Kidney glomerular epithelial cell (primary cell): ENCODE data around the gene FAM53A.
"Not testable (repeated sequence)": the region's sequence is repeated elsewhere in the genome, so short reads cannot be mapped to it uniquely, and the experiment has no call there.

ENCODE experiments used
- DNase-seq: peaks from one replicate; lab custom pipeline; 2025; lab: John Stamatoyannopoulos, UW

FAM53A gene

DNA sequence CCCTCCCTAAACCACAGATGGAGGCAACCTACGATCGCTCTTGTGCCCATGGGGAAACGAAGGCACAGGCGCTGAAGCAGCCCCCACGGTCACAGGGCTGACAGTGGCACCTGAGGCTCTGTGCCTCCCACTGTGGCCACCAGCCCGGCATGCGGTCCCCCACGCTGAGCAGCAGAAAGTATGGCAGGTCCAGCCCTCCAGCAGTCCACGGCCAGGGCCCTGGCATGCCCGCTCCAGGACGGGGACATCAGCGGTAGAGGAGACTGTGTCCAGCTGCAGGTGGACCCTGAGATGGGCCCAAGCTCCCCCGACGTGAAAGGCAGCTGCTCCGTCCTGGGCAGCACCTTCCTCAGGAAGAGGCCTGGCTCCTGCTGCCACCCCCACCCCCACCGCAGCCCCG, 61.2 kb downstream of the FAM53A start:
- no peak for DNase-seq

DNA sequence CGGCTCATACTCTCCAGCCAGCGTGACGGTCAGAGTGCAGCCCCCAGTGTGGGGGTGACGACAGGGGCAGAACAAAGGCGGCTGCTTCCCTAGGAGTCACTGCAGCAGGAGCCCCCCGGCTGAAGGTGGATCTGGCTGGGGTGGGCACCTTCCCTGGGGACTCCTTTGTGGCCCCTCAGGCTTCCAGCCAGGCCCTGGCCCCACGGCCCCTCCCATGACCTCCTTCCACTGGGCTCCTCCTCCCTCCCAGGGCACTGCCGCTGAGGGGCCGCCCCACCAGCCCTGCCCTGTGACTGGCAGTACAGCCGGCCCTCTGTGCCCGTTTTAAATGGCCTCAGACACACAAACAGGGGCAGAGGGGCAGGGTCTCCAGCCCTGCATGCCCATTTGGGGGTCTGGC, 61.9 kb downstream of the FAM53A start:
- DNase-seq, result no peak

DNA sequence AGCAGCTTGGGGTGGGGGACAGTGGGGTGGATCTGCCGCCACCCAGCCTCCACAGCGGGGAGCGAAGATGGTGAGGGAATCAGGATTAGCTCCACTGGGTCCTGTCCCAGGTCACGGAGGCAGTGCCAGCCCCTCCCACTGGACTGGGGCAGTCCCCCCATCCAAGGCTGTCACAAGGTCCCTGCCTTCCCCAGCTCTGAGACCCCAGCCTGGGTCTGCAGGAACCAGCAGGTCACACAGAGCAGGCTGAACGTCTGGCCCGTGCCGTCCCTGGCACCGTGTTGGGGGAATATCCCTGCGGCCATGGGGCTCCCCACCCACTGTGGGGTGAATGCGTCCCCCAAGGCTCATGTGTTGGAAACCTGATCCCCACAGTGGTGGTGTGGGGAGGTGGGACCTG, 62.6 kb downstream of the FAM53A start:
- no peak for DNase-seq

DNA sequence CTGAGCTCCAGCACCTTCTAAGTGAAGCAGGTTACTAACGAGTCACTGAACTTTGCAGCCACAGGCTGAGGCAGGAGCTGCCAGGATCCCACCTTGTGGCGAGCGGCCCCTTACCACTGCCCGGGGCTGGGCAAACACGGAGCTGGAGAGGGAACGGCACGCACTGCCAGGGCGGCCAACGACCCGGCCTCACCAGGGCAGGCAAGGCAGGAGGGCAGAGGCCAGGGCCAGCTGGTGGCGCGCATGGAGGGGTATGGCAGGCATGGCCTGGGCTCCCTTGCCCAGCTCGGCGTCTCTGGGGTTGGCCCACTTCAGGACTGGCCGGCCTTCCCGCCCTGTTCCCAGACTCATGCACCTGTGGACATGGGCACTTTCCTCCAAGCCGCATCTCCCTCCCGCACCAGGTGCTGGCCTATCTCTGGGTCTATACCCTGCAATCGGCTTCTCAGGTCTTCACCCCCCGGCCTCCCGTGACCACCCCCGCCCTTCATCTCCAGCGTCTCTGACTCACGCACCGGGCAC, 64.9 kb downstream of the FAM53A start:
- DNase-seq, result no peak

DNA sequence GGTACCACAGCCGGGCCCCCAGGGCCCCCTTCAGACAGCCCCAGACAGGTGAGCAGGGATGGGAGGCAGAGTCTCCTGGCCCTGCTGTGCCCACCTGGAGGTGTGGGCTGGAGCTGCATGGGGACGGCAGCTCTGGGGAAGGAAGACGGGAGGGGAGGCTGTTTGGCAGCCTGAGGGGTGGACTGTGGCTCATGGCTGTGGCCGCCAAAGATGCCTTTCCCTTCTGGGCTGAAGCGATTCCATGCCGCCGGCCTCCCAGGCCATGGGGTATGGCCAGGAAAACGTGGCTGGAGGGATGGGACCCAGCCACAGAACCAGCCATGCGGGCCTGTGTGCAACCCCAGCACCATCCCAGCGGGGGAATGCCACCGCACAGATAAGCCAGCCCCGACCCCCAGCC, 65.7 kb downstream of the FAM53A start:
- DNase-seq, result no peak

DNA sequence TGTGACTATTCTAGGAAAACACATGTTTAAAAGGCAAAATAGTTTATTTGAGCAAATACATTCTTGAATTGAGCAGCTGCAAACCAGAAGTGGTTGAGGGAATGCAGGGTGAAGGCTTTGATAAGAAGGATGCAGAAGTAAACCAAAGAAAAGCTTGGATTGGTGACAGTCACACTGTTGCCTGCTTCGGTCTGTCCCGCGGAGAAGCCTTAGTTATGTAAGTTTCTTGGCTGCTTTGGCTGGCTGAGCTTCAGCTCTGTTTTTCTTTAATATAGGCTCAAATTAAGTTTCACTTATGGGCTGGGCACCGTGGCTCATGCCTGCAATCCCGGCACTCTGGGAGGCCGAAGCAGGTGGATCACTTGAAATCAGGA, 67.6 kb downstream of the FAM53A start:
- DNase-seq, result no peak

DNA sequence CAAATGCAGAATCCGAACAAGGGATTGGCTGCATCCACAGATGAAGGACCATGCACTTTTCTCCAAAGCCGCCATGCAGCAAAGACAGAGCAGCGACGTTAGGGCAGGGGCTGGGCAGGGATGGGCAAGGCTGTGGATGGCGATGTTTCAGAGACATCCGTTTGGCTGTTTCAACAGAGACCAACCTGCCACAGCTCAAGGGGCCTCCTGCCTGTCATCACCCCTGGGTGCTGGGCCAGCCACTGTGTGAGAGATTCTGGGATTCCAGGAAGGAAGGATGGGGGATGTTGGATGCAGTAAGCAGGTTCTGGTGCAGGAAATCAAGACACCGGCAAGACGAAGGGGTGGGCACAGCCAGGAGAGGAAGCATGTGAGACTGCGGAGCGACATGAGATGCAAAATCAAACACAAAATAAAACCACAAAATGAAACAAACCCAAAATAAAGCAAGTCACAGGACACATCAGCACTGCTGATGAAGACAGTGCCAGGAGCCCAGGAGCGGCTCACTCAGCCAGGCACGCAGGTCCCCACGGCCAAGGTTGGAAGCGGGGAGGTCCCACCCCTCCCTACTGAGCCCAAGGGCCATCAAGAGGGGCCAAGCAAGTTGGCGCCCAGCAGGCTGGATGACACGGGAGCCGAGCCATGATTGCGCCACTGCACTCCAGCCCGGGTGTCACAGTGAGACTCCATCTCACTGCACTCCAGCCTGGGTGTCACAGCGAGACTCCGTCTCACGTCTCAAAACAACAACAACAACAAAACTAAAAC, 68.1 kb downstream of the FAM53A start:
- DNase-seq, result no peak

DNA sequence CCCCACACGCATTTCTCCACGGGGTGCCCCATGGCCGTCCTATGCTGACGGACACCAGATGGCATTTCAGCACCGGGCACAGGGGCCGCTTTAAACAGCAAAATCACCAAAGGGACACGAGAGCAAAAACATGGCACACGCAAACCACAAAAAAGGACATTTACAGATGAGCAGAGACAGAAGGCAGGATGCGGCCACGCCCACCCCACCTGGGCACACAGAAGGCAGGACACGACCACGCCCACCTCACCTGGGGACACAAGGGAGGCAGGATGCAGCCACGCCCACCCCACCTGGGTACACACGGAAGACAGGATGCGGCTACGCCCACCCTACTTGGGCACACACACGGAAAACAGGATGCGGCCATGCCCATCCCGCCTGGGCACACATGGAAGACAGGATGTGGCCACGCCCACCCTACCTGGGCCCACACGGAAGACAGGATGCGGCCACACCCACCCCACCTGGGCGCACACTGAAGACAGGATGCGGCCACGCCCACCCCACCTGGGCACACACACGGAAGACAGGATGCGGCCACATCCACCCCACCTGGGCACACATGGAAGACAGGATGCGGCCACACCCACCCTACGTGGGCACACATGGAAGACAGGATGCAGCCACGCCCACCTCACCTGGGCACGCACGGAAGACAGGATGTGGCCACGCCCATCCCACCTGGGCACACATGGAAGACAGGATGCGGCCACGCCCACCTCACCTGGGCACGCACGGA, 69.1 kb downstream of the FAM53A start:
- no peak for DNase-seq

DNA sequence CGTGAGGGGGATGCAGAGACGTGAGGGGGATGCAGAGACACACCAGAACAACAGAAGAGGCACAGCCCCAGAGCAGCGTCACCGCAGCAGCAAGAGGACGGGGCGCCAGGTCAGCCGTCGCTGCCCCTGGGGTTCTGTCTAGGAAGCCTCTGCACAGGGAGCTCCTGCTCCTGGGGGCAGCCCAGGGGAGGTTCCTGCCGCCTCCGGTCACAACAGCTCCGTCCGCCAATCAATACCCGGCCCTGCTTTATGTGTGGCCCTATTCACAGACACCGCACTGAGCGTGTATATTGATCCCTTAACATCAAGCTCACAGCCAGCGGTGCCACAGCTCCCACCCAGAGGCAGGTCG, 69.6 kb downstream of the FAM53A start:
- no peak for DNase-seq

DNA sequence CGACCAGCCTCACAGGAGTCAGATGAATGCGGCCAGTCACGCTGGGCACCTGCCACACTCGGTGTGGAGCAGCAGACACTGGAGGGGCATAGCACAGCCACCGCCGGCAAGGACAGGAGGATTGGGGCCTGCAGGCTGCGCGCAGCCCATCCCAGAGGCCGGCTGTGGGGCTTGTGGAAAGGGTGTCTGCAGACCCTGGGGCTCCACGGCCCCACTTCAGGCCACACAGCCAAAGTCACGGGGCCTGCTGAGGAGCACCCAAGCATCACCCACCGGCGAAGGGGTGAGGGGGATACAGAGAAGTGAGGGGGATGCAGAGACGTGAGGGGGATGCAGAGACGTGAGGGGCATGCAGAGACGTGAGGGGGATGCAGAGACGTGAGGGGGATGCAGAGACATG, 70.1 kb downstream of the FAM53A start:
- no peak for DNase-seq

DNA sequence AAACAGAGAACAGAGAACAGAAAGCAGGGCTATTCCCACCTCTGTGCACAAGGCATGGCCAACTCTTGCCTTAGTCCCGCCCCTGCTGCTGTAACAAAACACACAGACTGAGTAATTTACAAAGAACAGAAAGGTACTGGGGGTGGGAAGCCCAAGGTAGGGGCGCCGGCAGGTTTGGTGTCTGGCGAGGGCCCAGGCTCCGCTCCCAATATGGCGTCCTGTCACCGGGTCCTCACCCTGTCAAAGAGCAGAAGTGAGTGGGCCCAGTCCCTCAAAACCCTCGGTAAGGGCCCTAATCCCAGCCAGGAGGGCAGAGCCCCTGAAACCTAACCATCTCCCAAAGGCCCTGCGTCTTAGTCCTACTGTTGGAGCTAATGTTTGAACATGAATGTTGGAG, 71.0 kb downstream of the FAM53A start:
- no peak for DNase-seq

DNA sequence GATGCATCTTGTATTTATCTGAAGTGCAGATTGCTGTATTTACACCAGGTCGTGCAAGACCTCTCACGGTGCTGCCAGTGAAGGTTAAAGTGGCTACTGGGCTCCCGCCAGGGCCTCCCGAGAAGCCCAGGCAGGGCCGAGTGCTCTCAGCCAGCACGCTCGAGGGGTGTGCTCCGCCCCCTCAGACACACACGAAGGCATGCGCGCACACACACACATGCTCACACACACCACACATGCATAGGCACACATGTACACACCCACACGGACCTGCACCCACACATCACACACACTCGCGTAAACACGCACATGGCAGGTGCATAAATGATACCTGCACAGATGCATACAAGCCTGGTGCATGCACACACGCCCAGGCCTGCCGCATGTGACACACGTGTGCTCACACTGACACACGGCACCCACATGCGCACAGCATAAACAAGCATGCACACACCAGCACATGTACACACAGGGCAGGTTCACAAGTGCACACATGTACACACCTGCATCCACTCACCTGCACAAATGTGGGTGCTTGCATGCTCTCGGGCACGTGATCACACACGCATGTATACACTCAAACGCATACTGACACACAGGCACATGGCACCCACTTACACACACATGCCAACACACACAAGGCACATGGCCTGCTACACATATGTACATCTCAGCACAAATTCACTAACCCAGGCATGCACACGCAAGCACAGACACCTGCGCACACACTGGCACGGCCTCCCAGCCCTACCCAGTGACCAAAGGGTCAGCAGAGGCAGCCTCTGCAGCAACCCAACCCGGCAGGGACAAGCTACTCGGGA, 71.6 kb downstream of the FAM53A start:
- no peak for DNase-seq

DNA sequence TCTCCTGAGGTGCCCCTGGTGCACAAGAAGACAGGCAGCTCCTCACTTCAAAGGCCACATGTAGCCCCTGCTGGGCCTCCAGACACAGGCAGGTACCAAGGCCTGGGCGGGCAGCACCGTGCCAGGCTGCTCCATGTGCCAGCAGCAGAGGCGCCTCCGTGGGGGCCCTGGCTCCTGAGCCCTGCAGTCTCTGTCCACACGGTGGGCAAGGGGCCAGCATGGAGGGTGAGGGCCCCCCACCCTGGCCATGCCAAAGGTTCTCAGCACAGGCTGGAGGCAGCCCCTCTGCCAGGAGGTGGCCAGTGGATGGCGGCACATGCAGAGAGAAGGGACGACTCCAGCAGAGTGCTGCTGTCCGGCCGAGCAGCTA, 72.6 kb downstream of the FAM53A start:
- DNase-seq, result no peak

DNA sequence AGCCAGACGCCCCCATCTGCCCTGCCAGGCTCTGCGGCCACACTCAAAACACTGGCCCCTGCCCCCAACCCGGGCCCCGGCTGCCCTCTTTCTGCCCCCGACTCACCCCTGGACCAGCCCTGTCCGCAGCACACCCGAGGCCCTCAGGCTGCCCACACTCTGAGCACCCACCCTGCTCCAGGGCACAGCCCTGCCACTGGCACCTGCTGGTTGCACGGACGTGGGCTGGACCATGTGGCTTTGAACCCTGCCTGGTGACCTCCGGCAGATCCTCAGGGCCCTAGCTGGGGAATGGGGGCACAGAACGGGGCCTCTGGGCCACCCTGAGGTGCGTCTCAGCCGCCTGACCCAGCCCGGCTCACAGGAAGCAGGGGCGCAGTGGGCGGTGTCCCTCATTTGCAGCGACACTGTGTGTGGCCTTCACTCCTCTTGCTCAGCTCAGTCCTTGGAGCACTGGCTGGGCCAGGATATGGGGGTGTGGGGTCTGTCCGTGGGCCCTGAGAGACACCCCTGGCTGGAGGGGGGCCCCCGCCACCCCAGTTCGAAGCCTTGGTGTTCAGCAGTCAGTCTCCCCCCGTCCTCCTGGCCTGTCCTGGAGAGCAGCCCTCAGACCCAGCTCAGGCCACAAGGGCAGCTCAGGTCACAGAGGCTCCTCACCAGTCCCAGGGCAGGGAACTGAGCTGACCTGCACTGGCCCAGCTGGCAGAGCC, 73.2 kb downstream of the FAM53A start:
- no peak for DNase-seq

DNA sequence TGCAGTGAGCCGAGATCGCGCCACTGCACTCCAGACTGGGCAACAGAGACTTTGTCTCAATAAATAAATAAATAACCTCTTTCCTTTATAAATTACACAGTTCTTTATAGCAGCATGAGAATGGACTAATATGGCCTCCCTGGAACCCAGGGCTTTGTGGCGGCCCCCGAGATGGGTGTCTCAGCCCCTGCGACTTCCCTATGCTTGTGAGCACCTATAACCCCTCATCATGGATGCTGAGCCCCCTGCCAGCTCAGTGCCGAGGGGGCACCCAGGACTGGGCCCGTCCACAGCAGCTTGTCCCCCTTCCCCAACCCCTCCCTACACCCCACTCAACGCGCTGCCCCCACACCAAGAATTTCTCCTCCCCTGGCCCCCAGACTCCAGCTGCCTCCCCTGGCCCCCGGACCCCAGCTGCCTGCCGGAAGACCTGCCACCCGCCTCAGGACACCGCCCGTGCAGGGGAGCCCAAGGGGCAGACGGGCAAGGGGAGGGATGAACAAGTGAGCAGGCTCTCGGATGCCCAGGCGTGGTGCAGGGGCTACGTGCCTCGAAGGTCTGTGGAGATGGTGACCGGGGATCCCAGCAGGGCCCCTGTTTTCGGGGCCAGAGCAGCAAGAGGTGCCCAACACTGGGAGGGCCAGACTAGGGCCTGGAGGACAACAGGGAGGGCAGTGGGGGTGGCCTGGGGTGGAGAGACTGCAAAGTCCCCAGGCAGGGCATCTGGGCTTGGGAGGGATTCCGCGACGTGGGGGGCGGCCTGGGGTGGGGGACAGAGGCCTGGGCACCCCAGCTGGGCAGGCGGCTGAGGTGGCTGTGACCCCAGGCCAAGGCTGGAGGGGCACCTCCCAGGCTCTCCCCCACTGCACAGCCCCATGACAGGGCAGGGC, 74.0 kb downstream of the FAM53A start:
- no peak for DNase-seq

DNA sequence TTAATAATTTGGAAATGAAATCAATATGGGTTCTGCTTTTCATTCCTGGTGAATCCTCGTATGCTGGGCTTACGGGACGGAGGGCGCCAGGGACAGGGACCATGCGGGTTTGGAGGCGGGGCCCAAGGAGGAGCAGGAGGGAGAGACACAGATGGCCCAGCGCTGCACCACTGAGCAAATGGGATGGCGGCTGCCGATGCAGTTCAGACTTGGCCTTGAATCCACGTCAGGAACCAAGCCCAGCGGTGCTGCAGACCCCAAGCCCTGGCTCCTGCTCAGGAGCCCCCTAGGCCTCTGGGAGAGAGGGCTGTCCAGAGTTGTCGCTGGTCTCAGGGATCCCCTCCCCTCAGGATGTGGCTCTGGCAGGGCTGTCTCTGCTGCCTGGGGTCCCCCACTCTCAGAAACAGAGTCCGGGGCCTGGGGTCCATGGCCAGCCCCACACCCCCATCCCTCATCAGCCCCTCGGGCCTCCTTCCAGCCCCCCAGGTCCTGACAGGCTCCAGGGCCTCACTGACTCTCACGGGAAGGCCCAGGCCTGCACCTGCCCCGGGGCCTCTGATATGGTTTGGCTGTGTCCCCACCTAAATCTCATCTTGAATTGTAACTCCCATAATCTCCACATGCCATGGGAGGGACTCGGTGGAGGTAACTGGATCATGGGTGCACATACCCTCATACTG, 75.2 kb downstream of the FAM53A start:
- DNase-seq, result no peak

DNA sequence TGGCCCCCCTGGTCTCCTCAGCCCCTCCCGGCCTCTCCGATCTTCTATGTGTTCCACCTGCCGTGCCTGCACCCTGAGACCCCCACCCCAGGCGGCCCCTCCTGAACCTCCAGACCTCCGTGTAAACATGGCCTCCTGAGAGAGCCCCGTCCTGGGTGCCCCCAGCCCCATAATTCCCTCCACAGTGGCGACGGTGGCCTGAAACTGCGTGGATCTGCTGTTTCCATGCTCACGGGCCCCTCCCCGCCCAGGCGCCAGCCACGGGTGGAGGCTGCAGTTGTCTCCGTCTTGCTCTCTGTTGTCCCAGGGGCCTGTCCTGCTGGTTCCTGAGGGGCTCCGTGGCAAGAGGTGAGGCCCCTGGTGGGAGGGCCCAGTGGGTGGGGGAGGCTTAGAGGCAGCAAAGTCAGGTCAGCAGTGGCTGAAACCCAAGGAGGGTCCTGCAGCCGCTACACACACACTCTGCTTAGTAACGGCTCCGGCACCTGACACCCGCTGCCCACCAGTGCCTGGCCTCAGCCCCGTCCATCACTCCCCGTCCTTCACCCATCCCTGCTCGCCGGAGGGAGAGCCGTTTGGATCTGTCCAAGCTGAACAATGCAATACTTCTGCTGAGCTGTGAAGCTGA, 75.8 kb downstream of the FAM53A start:
- DNase-seq, result no peak

DNA sequence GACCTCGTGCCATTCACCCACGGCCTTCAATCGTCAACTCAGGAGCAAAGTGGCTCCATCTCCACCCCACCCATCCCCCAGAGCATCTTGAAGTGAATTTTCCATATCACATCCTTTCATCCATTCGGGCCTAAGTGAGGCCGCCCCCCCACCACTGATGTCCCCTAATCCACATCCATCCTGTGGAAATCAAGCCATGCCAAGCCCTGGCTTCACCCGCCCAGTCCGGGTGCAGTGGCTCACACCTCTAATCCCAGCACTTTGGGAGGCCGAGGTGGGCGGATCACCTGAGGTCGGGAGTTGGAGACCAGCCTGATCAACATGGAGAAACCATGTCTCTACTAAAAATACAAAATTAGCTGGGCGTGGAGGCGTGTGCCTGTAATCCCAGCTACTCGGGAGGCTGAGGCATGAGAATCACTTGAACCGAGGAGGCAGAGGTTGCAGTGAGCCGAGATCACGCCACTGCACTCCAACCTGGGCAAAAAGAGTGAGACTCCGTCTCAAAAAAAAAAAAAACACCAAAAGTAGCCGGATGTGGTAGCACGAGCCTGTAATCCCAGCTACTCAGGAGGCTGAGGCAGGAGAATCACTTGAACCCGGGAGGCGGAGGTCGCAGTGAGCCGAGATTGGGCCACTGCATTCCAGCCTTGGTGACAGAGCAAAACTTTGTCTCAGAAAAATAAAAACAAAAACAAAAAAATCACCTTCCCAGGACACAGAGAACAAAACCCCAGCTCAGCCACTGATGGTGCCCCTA, 76.5 kb downstream of the FAM53A start:
- DNase-seq, result not testable (repeated sequence)

DNA sequence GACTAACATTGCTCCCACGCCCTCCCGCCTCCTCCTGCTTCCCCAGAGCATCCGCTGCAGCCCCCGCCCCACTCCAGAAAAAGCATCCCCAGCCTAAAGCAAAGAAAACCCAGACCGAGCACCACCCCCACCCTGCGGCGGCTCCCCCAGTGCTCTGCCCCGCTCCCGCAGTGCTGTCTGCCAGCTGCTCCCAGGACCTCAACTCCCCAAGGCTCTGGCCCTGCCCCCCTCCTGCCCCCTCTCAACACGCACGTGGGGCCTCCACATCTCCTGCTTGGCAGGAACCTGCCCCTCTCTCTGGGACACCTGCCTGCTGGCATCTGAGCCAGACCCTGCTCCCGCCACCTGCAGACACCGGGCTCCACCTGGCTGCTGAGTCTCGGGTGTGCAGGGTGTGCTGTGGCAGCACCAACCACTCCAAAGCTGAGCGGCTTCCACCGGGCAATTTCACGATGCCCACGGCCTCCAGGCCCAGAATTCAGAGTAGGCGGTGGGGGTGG, 79.4 kb downstream of the FAM53A start:
- no peak for DNase-seq
